ENCODE data around the gene MRPS2. TPM values are rescaled to one million over a fixed set of nuclear protein-coding genes. Genes with fewer than 3 reads are reported as not detected.
"Not testable (repeated sequence)": the region's sequence is repeated elsewhere in the genome, so short reads cannot be mapped to it uniquely, and the experiment has no call there.

Gene MRPS2
- total and polyA plus RNA-seq, 12 donors, result 28.6 to 82.9 (median 47.8) TPM

- DNase-seq (no peak), ATAC-seq (no peak)
- TF ChIP-seq, protein P1, sequence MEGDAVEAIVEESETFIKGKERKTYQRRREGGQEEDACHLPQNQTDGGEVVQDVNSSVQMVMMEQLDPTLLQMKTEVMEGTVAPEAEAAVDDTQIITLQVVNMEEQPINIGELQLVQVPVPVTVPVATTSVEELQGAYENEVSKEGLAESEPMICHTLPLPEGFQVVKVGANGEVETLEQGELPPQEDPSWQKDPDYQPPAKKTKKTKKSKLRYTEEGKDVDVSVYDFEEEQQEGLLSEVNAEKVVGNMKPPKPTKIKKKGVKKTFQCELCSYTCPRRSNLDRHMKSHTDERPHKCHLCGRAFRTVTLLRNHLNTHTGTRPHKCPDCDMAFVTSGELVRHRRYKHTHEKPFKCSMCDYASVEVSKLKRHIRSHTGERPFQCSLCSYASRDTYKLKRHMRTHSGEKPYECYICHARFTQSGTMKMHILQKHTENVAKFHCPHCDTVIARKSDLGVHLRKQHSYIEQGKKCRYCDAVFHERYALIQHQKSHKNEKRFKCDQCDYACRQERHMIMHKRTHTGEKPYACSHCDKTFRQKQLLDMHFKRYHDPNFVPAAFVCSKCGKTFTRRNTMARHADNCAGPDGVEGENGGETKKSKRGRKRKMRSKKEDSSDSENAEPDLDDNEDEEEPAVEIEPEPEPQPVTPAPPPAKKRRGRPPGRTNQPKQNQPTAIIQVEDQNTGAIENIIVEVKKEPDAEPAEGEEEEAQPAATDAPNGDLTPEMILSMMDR (IDR thresholded peaks at IDR 0.05), result no peak
- intact Hi-C loops (cut with DNase I), result no loop called here
- 77 to 82% methylated on average over 11 of the region's 11 CpGs for WGBS, 2 donors
- no peak overlapping the region for H3K27ac ChIP-seq
- H3K9me3 ChIP-seq, result peaks cover 0 to 9% (median 0%) of the 10 kb centered on the region in 11 donors
- H3K4me3 ChIP-seq, result no peak overlapping the region
- H3K27me3 ChIP-seq, result peaks cover 0 to 40% (median 23%) of the 10 kb centered on the region in 7 donors
- no peaks in the 10 kb centered on the region for H3K4me1 ChIP-seq
- no peaks in the 10 kb centered on the region for H3K36me3 ChIP-seq
Observed at GRCh38 chr9:135526089-135526729, 25.7 kb downstream of the MRPS2 start.

DNA sequence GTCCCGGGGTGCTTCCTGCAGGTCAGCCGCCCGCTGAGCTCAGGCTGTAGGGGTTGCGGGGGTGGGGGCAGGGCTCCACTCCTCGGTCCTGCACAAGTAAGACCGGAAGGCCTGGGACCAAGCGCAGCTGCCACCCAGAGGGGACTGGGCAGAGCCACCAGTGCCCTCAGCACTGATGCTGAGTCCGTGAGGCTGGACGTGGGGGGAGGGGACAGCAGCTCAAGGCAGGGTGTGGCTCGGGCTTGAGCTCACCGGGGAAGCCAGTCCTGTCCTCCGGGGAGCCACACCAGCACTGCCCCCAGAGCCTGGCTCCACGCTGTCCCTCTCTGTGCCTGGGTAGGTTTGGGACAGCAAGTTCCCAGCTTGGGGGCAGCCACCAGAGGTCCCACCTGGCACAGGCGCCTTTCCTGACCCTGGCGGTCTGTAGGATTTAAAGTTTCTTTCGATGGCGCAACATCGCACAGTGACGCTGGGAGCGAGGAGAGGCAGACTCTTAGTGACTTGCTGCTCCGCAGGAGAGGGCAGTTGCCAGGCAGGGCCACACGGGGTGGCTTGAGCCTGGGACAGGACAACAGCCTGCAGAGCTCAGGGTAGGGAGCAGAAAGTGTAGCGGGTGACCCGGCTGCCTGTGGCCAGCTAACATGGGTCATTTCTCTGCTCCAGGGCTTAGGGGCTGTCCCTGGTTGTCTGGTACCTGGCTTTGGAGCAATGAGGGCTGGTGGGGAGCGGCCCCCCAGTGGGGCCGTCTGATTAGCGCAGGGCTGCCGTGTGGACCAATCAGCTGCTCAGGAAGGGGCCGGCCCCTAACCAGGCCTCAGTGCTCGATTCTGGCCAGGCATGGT is 26.5 kb downstream of the MRPS2 start:
- 68 to 69% methylated on average over 30 of the region's 30 CpGs for WGBS, 2 donors
- Histone ChIP-seq H3K36me3 (no peaks in the 10 kb centered on the region), H3K27me3 (peaks cover 0 to 40% (median 23%) of the 10 kb centered on the region in 7 donors), H3K27ac (no peak overlapping the region), H3K4me3 (no peak overlapping the region), H3K9me3 (peaks cover 0 to 9% (median 0%) of the 10 kb centered on the region in 11 donors), H3K4me1 (no peaks in the 10 kb centered on the region)
- TF ChIP-seq, protein P1 (IDR thresholded peaks at IDR 0.05), result no peak
- ATAC-seq (peak in 1 of 8 donors; percentile 23), DNase-seq (no peak)
- intact Hi-C loops (cut with DNase I), result no loop called here

GRCh38 chr9:135528842-135529435 is 28.5 kb downstream of the MRPS2 start:
- H3K4me1 ChIP-seq; H3K4me3 ChIP-seq; ATAC-seq; DNase-seq; H3K27ac ChIP-seq; intact Hi-C loops (cut with DNase I); H3K36me3 ChIP-seq; H3K9me3 ChIP-seq: not testable (repeated sequence)
- 96 to 97% methylated on average over 10 of the region's 10 CpGs for WGBS, 2 donors
- H3K27me3 ChIP-seq, result peaks cover 0 to 31% (median 14%) of the 10 kb centered on the region in 7 donors

DNA sequence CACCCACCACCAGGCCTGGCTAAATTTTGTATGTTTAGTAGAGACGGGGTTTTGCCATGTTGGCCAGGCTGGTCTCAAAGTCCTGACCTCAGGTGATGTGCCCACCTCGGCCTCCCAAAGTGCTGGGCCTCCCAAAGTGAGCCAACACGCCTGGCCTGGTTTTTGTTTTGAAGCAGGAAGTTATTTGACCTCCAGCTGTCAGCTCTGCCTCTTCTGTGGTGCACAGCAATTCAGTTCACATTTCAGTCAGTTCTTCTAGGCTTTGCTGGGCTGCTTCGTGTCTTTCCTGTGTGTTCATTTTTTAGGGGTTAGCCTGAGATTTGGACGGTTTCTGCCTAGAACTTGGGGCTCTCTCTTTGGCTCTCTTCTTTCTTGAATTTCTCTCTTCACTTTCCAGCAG is 29.7 kb downstream of the MRPS2 start:
- 79 to 88% methylated on average over 5 of the region's 5 CpGs for WGBS, 2 donors
- TF ChIP-seq, protein P1 (IDR thresholded peaks at IDR 0.05), result no peak
- intact Hi-C loops (cut with DNase I), result no loop called here
- Histone ChIP-seq H3K27me3 (peaks cover 0 to 18% (median 5%) of the 10 kb centered on the region in 7 donors), H3K36me3 (no peaks in the 10 kb centered on the region), H3K27ac (no peak overlapping the region), H3K4me3 (no peak overlapping the region), H3K9me3 (peaks cover 0 to 9% (median 0%) of the 10 kb centered on the region in 11 donors), H3K4me1 (peaks cover 0 to 3% (median 0%) of the 10 kb centered on the region in 9 donors)
- ATAC-seq (no peak), DNase-seq (no peak)

Data from heart right ventricle (tissue), 16 donors.